GM18861 (cell line): ENCODE results near the gene IFT27.
"Not testable (repeated sequence)": the region's sequence is repeated elsewhere in the genome, so short reads cannot be mapped to it uniquely, and the experiment has no call there.

Source experiments
- ATAC-seq: cut with Tn5 transposase; IDR thresholded peaks from one replicate; pipeline ENCODE4 v1.9.1; 2021; ENCODE audit not compliant: unreplicated experiment

Gene IFT27

DNA sequence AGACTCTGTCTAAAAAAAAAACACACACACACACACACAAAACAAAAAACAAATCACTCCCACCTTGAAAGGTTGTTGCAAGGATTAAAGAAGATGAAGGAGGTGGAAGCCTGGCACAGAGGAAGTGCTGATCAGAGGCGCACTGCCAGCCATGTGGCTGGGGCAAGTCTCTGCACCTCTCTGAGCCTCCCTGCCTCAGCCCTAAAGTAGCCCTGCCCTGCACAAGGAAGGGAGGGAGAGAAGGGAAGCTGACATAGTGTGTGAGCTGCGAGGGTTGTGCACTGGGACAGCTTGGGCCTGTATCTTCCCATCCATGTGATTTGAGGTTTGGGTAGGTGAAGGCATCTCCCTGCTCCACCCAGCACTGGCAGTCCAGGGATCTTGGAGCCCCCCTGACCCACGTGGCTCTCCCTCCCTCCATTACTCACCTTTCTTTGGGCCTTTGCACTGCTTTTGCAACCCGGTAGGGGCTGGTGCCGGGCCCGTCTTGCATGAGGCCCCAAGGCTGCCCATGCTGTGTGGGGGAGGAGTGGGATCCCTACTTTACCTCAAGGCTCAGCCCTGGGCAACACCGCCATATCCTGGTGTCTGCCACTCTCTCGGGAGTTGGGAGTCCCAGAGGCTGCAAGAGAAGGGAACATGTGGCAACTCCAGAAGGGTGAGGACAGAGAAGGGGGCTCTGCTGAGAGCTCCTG, 30.5 kb downstream of the IFT27 start:
- ATAC-seq, result no peak

- ATAC-seq, result no peak
Measured at GRCh38 chr22:36744791-36745190, 31.1 kb downstream of the IFT27 start.

- ATAC-seq, result no peak
Measured at GRCh38 chr22:36744413-36744765, 31.5 kb downstream of the IFT27 start.

- no peak for ATAC-seq
Measured at GRCh38 chr22:36743591-36744412, 32.1 kb downstream of the IFT27 start.

- ATAC-seq, result no peak
Measured at GRCh38 chr22:36743011-36743410, 32.9 kb downstream of the IFT27 start.

GRCh38 chr22:36741968-36742367, 34.0 kb downstream of the IFT27 start:
- ATAC-seq, result no peak

DNA sequence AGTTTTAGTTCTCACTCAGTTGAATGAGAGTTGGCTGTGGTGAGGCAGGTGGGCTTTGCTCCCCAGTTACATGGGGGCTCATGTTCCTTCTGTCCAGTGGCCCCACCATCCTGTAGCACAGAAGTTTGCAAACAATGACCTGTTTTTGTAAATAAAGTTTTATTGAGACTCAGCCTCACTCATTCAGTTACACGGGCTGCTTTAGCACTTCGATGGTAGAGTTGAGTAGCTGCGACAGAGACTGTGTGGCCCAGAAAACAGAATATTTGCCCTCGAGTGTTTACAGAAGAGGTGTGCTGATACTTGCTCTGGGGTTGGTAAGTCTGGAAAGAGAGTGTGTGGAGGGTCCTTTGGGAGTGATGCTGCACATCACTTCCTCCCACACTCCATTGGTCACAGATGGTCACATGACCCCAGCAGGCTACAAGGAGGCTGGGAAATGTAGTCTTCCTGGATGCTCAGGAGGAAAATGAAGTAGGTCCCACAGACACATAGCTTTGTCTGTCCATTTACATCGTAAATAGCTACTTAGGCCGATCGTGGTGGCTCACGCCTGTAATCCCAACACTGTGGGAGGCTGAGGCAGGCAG, 34.6 kb downstream of the IFT27 start:
- ATAC-seq, result no peak

- no peak for ATAC-seq
Measured at GRCh38 chr22:36740716-36741115, 35.2 kb downstream of the IFT27 start.

GRCh38 chr22:36739185-36739584, 36.7 kb downstream of the IFT27 start:
- no peak for ATAC-seq

DNA sequence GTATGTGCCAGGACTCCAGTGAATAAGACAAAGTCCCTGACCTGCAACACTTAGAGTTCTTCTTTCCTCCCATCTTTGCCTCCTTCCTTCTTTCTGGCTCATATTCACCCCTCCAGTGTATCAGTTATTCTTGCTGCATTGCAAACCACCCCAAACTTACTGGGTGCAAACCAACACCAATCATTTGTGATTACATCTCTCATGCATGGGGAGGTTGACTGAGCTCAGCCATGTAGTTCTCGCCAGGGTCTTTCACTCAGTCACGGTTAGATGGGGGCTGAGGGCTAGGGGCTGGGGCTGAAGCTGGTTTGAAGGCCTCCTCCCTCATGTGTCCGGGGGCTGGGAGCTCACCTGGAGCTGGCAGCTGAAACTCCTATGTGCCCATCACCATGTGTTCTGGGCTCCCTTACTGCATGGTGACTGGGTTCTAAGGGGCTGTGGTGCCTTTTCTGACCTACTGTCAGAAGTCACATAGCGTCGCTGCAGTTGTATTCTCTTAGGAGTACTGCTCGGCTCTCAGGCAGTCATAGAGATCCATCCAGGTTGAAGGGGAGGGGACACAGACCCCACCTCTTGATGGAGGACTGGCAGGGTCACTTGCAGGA, 37.4 kb downstream of the IFT27 start:
- ATAC-seq, result no peak

DNA sequence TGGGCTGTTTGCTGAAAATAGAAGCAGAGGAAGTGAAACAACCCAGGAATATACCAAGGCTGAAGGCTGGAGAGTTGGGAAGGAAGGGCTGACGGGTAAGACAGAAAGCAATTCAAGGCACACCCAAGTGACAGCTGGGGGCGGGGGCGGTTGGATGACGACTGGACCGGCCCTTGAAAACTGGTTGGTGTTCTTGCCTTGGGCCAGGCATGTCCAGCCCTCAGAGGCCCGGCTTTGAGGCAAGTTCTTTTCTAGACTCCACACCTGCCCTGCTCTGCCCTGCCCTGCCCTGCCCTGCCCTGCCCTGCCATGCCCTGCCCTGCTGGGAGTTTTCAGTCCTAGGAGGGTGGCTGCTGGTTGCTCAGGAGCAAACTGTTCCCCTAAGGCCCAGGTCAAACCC, 38.1 kb downstream of the IFT27 start:
- no peak for ATAC-seq

DNA sequence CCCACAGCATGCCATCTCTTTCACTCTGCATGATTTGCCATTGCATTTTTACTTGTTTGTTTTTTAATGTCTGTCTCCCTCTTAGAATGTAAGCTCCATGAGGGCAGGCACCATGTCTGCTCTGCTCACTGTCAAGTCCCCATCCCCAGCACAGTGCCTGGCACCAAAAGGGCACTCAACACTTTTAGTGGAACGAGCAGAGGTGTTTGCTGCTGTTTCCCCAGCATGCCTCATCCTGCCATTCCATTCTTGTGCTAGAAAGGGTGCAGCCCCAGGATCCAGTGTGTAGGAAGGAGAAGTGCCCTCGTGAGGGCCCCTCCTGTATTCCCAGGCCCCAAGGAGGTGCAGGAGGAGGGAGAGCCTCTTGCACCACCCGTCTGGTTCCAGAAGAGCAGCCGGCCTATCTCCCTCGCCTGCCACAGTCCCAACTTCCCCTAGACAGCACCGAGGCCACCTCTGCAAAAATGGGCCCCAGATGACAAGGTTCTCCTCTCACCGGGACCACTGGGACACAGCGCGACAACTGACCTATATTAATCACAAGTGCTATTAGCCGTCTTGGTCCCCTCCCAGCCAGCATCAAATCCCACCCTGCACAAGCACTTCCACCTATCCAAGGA, 39.1 kb downstream of the IFT27 start:
- ATAC-seq, result no peak

- ATAC-seq, result no peak
Measured at GRCh38 chr22:36734171-36735058, 41.5 kb downstream of the IFT27 start.

GRCh38 chr22:36733271-36733670, 42.6 kb downstream of the IFT27 start:
- no peak for ATAC-seq

DNA sequence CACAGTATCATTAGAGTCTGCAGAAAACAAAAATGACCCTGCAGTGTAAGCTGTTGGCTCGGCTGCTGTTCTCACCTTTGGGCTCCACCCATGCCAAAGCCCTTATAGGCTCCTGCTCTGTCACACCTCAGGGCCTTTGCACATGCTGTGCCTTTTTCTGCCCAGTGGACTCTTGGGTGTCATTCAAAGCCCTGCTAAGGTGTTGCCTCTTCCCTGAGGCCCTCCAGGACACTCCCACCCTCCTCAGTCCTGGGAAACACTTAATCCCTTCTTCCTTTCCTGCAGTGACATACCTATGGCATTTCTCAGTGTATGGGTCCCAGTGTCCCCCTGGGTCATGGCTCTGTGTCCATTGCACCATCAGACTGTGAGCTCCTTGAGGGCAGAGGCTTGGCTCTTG, 43.3 kb downstream of the IFT27 start:
- ATAC-seq, result no peak

DNA sequence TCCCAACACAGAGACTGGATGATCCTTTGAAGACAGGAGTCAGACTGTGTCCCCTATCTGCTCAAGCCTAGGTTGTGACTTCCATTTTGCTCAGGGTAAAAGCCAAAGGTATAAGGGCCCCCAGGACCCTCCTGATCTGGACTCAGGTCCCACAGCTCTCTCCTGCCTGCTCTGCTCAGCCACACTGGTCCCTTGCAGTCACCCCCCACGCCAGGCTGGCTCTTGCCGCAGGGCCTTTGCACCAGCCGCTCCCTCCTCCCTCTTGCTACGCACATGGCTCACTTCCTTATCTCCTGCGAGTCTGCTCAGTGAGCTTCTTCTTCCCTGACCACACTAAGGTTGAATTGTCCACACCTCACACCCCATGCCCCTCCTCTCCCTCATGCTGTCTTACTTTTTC, 44.0 kb downstream of the IFT27 start:
- ATAC-seq, result no peak

DNA sequence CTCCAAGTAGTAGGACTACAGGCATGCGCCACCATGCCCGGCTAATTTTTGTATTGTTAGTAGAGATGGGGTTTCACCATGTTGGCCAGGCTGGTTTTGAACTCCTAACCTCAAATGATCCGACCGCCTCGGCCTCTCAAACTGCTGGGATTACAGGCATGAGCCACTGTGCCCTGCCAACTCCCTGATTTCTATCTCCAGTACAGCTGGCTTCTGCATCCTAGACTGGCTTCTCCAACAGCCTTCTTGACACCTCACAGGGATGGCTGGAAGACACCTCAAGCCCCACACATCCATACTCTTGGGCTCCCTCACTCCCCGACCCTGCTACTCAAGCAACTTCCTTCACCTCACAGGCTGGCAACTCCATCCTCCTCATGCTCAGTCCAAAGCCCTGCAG, 44.6 kb downstream of the IFT27 start:
- ATAC-seq, result not testable (repeated sequence)

- no peak for ATAC-seq
Measured at GRCh38 chr22:36730176-36730858, 45.6 kb downstream of the IFT27 start.

GRCh38 chr22:36729321-36729720, 46.6 kb downstream of the IFT27 start:
- no peak for ATAC-seq

- no peak for ATAC-seq
Measured at GRCh38 chr22:36728505-36728904, 47.4 kb downstream of the IFT27 start.
